Measurements from ENCODE around the gene PCSK5. TPM values are rescaled to one million over a fixed set of nuclear protein-coding genes. Genes with fewer than 3 reads are reported as not detected.

Gene PCSK5
- total and polyA plus RNA-seq, 2 of the 8 experiments (the other 6 are each of a cell fraction or from before 2014, with no cell fraction given): 5.5 to 10.7 TPM

DNA sequence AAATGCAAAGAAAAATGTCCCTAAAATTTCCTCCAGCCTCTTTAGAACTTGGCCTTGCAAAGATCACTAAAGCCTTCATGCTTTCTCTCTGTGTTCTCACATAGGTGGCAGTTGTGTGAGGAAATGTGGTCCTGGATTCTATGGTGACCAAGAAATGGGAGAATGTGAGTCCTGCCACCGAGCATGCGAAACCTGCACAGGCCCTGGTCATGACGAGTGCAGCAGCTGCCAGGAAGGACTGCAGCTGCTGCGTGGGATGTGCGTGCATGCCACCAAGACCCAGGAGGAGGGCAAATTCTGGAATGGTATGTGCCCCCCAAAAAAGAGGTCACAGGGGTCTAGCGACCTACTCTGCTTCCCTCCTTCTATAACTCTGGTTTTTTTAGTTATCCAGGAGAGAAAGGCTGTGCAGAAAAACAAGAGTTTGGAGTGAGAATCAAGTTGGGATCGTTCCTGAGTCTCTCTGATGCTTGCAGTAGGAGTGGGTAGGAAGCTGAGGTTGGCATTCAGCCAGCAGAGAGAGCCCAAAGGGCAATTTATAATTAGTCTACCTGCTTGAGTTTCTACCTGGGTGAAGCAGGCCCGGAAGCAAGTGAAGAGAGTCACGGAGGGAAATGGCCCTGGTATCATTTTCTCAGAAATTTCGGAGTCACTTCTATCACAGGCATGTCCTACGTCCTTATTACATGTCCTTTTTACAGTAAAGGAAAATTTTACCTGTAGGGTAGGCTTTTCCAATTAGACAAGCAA lies 406.3 kb downstream of the PCSK5 start:
- Histone ChIP-seq H4K91ac (replicated peaks; ENCODE audit: insufficient read length, low read length) (no peak overlapping the region), H2AFZ (ENCODE audit: low read length) (peak overlapping the region; percentile 66; the same call in 1 of the 2 replicates), H3K4me3 (ENCODE audit: extremely low read depth in 1 of 4, insufficient read depth in 2 of 4, low read depth in 3 of 4, low read length in 4 of 4) (no peak overlapping the region), H3K79me2 (ENCODE audit: control insufficient read depth in 1 of 2, insufficient read depth in 2 of 2, low read length in 2 of 2) (no peaks in the 10 kb centered on the region), H3K56ac (replicated peaks; ENCODE audit: insufficient read length, low read depth, low read length) (no peak overlapping the region), H2BK5ac (ENCODE audit: low read depth, low read length) (no peak overlapping the region), H3K23ac (ENCODE audit: insufficient read length) (no peak overlapping the region), H3K4me1 (replicated peaks in 1 of 4; ENCODE audit: control insufficient read depth in 3 of 4, insufficient read depth in 4 of 4, low read length in 3 of 4) (no peaks in the 10 kb centered on the region; a peak in 3 of 7 replicates), H3K27ac (ENCODE audit: low read depth, low read length) (no peak overlapping the region), H4K8ac (ENCODE audit: extremely low read depth, insufficient read depth, low read length) (no peak overlapping the region; the same call in 1 of the 2 replicates), H2BK15ac (ENCODE audit: low read length) (no peak overlapping the region), H3K9me3 (ENCODE audit: insufficient read depth in 2 of 2, low read depth in 1 of 2, low read length in 1 of 2) (no peaks in the 10 kb centered on the region), H3K18ac (ENCODE audit: extremely low read depth, low read length) (no peak overlapping the region), H3K4ac (replicated peaks; ENCODE audit: insufficient read length, low read depth, low read length) (no peak overlapping the region), H3K79me1 (ENCODE audit: low read depth, low read length) (no peaks in the 10 kb centered on the region), H2BK120ac (replicated peaks; ENCODE audit: low read depth, low read length) (no peak overlapping the region), H3K9ac (replicated peaks in 1 of 4; ENCODE audit: extremely low read depth in 1 of 4, low read depth in 3 of 4, low read length in 3 of 4) (no peak overlapping the region), H3K27me3 (replicated peaks in 1 of 4; ENCODE audit: control insufficient read depth in 3 of 4, extremely low read depth in 1 of 4, insufficient read depth in 3 of 4, low read length in 3 of 4) (no peaks in the 10 kb centered on the region), H3K23me2 (ENCODE audit: low read depth, low read length) (no peaks in the 10 kb centered on the region), H2BK12ac (ENCODE audit: low read depth, low read length) (no peak overlapping the region), H2BK20ac (ENCODE audit: low read length) (no peak overlapping the region), H3K36me3 (ENCODE audit: control insufficient read depth in 2 of 4, insufficient read depth in 4 of 4, low read length in 3 of 4) (no peaks in the 10 kb centered on the region), H4K20me1 (replicated peaks in 1 of 2; ENCODE audit: control insufficient read depth in 1 of 2, insufficient read depth in 2 of 2, low read length in 2 of 2) (no peaks in the 10 kb centered on the region), H4K5ac (ENCODE audit: insufficient read length, low read depth, low read length) (no peak overlapping the region), H3K14ac (ENCODE audit: insufficient read length) (no peak overlapping the region), H3K4me2 (ENCODE audit: insufficient read depth in 1 of 2, low read depth in 2 of 2, low read length in 2 of 2) (no peak overlapping the region), H2AK5ac (ENCODE audit: low read depth, low read length) (no peak overlapping the region)
- ChIA-PET CTCF (ENCODE audit: partially characterized antibody) (interaction anchor here (1.4 to 2.4 kb wide), 3 partner anchors 11 to 77 kb away, joined by 4 to 11 read pairs (median 5); no protein-coding TSS in a partner anchor), POLR2A (ENCODE audit: partially characterized antibody) (no interaction called here)
- DNase-seq (ENCODE audit: low read depth in 1 of 2, low spot score in 2 of 2) (no peak), FAIRE-seq (no peak)
- WGBS, 2 experiments (ENCODE audit: extremely low coverage in 1 of 2, insufficient coverage in 1 of 2, insufficient read length in 1 of 2, insufficient replicate concordance in 2 of 2, low coverage in 1 of 2, low lambda C conversion rate in 2 of 2, missing lambda C conversion rate in 1 of 2): 90% methylated on average over 11 of the region's 11 CpGs; no CpG with 5 or more reads in 1 of the 2 experiments
- TF ChIP-seq, protein P1, sequence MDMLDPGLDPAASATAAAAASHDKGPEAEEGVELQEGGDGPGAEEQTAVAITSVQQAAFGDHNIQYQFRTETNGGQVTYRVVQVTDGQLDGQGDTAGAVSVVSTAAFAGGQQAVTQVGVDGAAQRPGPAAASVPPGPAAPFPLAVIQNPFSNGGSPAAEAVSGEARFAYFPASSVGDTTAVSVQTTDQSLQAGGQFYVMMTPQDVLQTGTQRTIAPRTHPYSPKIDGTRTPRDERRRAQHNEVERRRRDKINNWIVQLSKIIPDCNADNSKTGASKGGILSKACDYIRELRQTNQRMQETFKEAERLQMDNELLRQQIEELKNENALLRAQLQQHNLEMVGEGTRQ (IDR thresholded peaks at IDR 0.05; ENCODE audit: low read length): no peak
- TF ChIP-seq SIRT6 (IDR thresholded peaks at IDR 0.05; ENCODE audit: low read length): no peak
